ENCODE data around the gene IQSEC1.

- TF ChIP-seq POLR2AphosphoS5 (IDR thresholded peaks at IDR 0.05; ENCODE audit: low read length) = no peak
- TF ChIP-seq HDAC6 (IDR thresholded peaks at IDR 0.05; ENCODE audit: unreplicated experiment) = no peak
- TF ChIP-seq ELK1 (IDR thresholded peaks at IDR 0.05; ENCODE audit: low read depth, low read length) = no peak
- TF ChIP-seq TCF12 (IDR thresholded peaks at IDR 0.05; ENCODE audit: low read depth, low read length) = no peak
- TF ChIP-seq MAX (IDR thresholded peaks at IDR 0.05; ENCODE audit: low read depth, low read length) = no peak
Observed at GRCh38 chr3:12932347-12932746, 140.9 kb downstream of the IQSEC1 start.

Data from GM12878 (cell line).